HL-60 (cell line): ENCODE data around the gene CD4.

Experiments
- CTCF ChIP-seq: IDR thresholded peaks from one replicate; pipeline ENCODE4 v1.5.1; 2011; ENCODE audit warnings: low read length, control low read depth, inconsistent platforms; ENCODE audit not compliant: insufficient read depth
- POLR2AphosphoS5 ChIP-seq: IDR thresholded peaks from 2 replicates; pipeline ENCODE4 v1.6.1; 2012; ENCODE audit warnings: low read depth
- REST ChIP-seq: IDR thresholded peaks from 2 replicates; pipeline ENCODE4 v1.6.1; 2012; ENCODE audit warnings: low read depth; ENCODE audit not compliant: insufficient replicate concordance

- TF ChIP-seq CTCF = no peak
- TF ChIP-seq POLR2AphosphoS5 = no peak; the same call in 1 of the 2 replicates
- TF ChIP-seq REST = no peak
These were observed 54.0 kb downstream of the CD4 start for GRCh38 chr12:6843118-6843902.
